GM12892 (cell line): ENCODE results near the gene ALKAL2.

Experiments
- POLR2A ChIP-seq: IDR thresholded peaks from 2 replicates; pipeline ENCODE4 v1.6.1; 2011; ENCODE audit warnings: low read depth, low read length, control low read depth
- POLR2AphosphoS5 ChIP-seq: IDR thresholded peaks from 2 replicates; pipeline ENCODE4 v1.6.1; 2011; ENCODE audit warnings: low read depth, low read length, control low read depth
- TAF1 ChIP-seq: IDR thresholded peaks from 2 replicates; pipeline ENCODE4 v1.6.1; 2011; ENCODE audit warnings: low read depth, mild to moderate bottlenecking, control low read depth, low read length, borderline replicate concordance

DNA sequence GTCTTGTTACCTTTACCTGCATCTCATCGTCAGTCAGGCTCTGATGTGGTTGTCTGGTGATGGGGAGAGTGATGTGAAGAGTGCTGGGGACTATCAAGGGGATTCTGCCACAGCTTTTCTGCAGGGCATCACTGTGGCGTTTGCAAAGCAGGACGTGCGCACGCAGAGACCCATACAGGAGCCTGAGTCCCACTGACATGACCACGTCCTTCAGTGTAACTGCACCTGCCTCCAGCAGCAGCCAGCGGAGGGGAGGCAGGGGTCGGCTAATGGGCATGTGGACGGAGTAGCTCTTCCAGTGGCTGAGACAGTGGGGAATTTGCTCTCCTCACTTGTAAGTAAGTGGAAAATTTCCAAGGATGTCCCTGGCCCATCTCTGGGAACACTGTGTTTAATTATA, 6.5 kb downstream of the ALKAL2 start:
- no peak for TF ChIP-seq POLR2A
- TF ChIP-seq POLR2AphosphoS5 = no peak
- TF ChIP-seq TAF1 = no peak
